Peyer's patch (tissue), 4 donors: ENCODE data around the gene ATP11C. TPM values are rescaled to one million over a fixed set of nuclear protein-coding genes. Genes with fewer than 3 reads are reported as not detected.
A peak's percentile ranks its signal among the peaks of the same experiment; 100 is the strongest.

Experiments
- DNase-seq, 3 donors: peaks; one replicate each; pipeline ENCODE4 v3.0.0-alpha.2; 2017 to 2019
- H3K27ac ChIP-seq, 4 donors: fragments of 200-600 bp; sonication (generic); one replicate each; pipeline ENCODE4 v1.5.1; 2016 to 2019
- H3K27me3 ChIP-seq, 2 donors: fragments of 200-600 bp; sonication (generic); one replicate each; pipeline ENCODE4 v1.5.1; 2019
- H3K36me3 ChIP-seq, 3 donors: fragments of 200-600 bp; sonication (generic); one replicate each; pipeline ENCODE4 v1.5.1; 2016 to 2019
- H3K4me1 ChIP-seq, 4 donors: fragments of 200-600 bp; sonication (generic); one replicate each; pipeline ENCODE4 v1.5.1; 2016 to 2019
- H3K4me3 ChIP-seq, 4 donors: fragments of 200-600 bp; sonication (generic); 1 replicate in 3 of 4; 2 replicates in 1 of 4; pipeline ENCODE4 v1.5.1; 2016 to 2019; ENCODE audit warnings: mild to moderate bottlenecking in 1 of 4
- H3K9me3 ChIP-seq, 4 donors: fragments of 200-600 bp; sonication (generic); one replicate each; pipeline ENCODE4 v1.5.1; 2016 to 2019; ENCODE audit warnings: mild to moderate bottlenecking in 1 of 4
- CTCF ChIP-seq, 6 experiments: fragments of 450-650 bp in 4 of 6; fragments of 200-600 bp in 2 of 6; sonication (generic) in 1 of 6; IDR thresholded peaks; one replicate each; pipeline ENCODE4 v1.5.1; 2017 to 2019; ENCODE audit warnings: antibody characterized with exemption in 6 of 6, mild to moderate bottlenecking in 3 of 6, moderate library complexity in 1 of 6
- POLR2A ChIP-seq, 2 donors: fragments of 450-650 bp; IDR thresholded peaks; one replicate each; pipeline ENCODE4 v1.5.1; 2017; ENCODE audit warnings: antibody characterized with exemption in 2 of 2, mild to moderate bottlenecking in 2 of 2, moderate library complexity in 2 of 2
- total RNA-seq, 4 donors: library from RNA; depleted of rRNA; stranded (reverse); fragments of >200 nt; gene quantifications; one replicate each; pipeline ENCODE4 v1.1.0, GENCODE V29; 2016

ATP11C gene
- total RNA-seq, 4 donors from 2014 or later: 8.9 to 46.2 (median 13.1) TPM

- no peak for TF ChIP-seq CTCF (IDR thresholded peaks at IDR 0.05)
- no peak for TF ChIP-seq POLR2A (IDR thresholded peaks at IDR 0.05)
- Histone ChIP-seq H3K9me3 (no peaks in the 10 kb centered on the region), H3K27ac (no peak overlapping the region), H3K4me1 (no peaks in the 10 kb centered on the region), H3K36me3 (no peaks in the 10 kb centered on the region), H3K4me3 (no peak overlapping the region), H3K27me3 (no peaks in the 10 kb centered on the region)
- DNase-seq: no peak
These were observed 12.2 kb upstream of the ATP11C start for GRCh38 chrX:139945075-139945474.

GRCh38 chrX:139936259-139936658, 3.4 kb upstream of the ATP11C start:
- Histone ChIP-seq H3K4me1 (no peaks in the 10 kb centered on the region), H3K4me3 (no peak overlapping the region), H3K27ac (no peak overlapping the region), H3K36me3 (no peaks in the 10 kb centered on the region), H3K27me3 (no peaks in the 10 kb centered on the region), H3K9me3 (no peaks in the 10 kb centered on the region)
- TF ChIP-seq POLR2A (IDR thresholded peaks at IDR 0.05): no peak
- TF ChIP-seq CTCF (IDR thresholded peaks at IDR 0.05): no peak
- no peak for DNase-seq

GRCh38 chrX:139933904-139934303, 1.1 kb upstream of the ATP11C start:
- peak in 2 of 3 donors; percentile 48 to 65 for DNase-seq
- H3K9me3 ChIP-seq: no peaks in the 10 kb centered on the region
- peak overlapping the region in 3 of 4 donors; percentile 77 to 93 (median 84) for H3K4me3 ChIP-seq
- no peaks in the 10 kb centered on the region for H3K36me3 ChIP-seq
- TF ChIP-seq POLR2A (IDR thresholded peaks at IDR 0.05): no peak
- no peak for TF ChIP-seq CTCF (IDR thresholded peaks at IDR 0.05)
- H3K4me1 ChIP-seq: no peaks in the 10 kb centered on the region
- no peaks in the 10 kb centered on the region for H3K27me3 ChIP-seq
- peak overlapping the region; percentile 93 to 100 (median 98) for H3K27ac ChIP-seq

- TF ChIP-seq POLR2A (IDR thresholded peaks at IDR 0.05) (no peak), CTCF (IDR thresholded peaks at IDR 0.05) (no peak)
These were observed 566 bp downstream of the ATP11C start for GRCh38 chrX:139932073-139932900.

GRCh38 chrX:139931646-139932072, 1.2 kb downstream of the ATP11C start:
- H3K4me3 ChIP-seq: peak overlapping the region; percentile 63 to 93 (median 80)
- no peaks in the 10 kb centered on the region for H3K9me3 ChIP-seq
- no peaks in the 10 kb centered on the region for H3K36me3 ChIP-seq
- peak overlapping the region; percentile 93 to 100 (median 98) for H3K27ac ChIP-seq
- no peak for DNase-seq
- H3K27me3 ChIP-seq: no peaks in the 10 kb centered on the region
- no peaks in the 10 kb centered on the region for H3K4me1 ChIP-seq
- no peak for TF ChIP-seq CTCF (IDR thresholded peaks at IDR 0.05)
- TF ChIP-seq POLR2A (IDR thresholded peaks at IDR 0.05): no peak

More at GRCh38 chrX:139932073-139932900, 566 bp downstream of the ATP11C start:
- Histone ChIP-seq H3K4me3 (peak overlapping the region; percentile 63 to 93 (median 80)), H3K4me1 (no peaks in the 10 kb centered on the region), H3K9me3 (no peaks in the 10 kb centered on the region), H3K27me3 (no peaks in the 10 kb centered on the region), H3K36me3 (no peaks in the 10 kb centered on the region), H3K27ac (peak overlapping the region; percentile 93 to 100 (median 98))
- DNase-seq: peak; percentile 30 to 72 (median 65)
